Astrocyte (in vitro differentiated cells and primary cell): ENCODE measurements around the gene EXOC6B.

ENCODE experiments used
- EZH2 ChIP-seq: IDR thresholded peaks from 2 replicates; pipeline ENCODE4 v1.6.1; 2012; ENCODE audit warnings: mild to moderate bottlenecking, low read length, inconsistent platforms; ENCODE audit not compliant: insufficient read depth
- TF ChIP-seq, protein P1 (sequence below): IDR thresholded peaks from 2 replicates; pipeline ENCODE4 v1.5.1; 2011; ENCODE audit warnings: low read depth, mild to moderate bottlenecking, inconsistent platforms, low read length, moderate library complexity; ENCODE audit not compliant: insufficient read depth

DNA sequence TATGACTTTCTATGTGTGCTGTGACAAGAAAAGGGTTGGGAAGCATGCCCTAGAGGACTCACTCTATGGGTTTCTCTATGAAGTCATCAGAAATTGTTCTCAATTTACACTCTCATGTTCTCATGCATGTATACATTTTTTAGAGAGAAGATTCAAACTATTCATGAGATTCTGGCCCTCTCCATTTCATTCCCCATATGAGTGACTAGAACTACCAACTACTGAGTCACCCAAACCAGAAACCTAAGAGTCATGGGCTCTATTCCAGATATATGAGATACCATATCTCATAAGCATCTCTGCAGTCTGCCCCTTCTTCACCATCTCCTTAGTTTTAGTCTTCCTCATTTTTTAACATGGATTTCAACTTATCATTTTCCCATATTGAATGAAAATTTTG, 87.7 kb downstream of the EXOC6B start:
- no peak for TF ChIP-seq EZH2
- TF ChIP-seq, protein P1, sequence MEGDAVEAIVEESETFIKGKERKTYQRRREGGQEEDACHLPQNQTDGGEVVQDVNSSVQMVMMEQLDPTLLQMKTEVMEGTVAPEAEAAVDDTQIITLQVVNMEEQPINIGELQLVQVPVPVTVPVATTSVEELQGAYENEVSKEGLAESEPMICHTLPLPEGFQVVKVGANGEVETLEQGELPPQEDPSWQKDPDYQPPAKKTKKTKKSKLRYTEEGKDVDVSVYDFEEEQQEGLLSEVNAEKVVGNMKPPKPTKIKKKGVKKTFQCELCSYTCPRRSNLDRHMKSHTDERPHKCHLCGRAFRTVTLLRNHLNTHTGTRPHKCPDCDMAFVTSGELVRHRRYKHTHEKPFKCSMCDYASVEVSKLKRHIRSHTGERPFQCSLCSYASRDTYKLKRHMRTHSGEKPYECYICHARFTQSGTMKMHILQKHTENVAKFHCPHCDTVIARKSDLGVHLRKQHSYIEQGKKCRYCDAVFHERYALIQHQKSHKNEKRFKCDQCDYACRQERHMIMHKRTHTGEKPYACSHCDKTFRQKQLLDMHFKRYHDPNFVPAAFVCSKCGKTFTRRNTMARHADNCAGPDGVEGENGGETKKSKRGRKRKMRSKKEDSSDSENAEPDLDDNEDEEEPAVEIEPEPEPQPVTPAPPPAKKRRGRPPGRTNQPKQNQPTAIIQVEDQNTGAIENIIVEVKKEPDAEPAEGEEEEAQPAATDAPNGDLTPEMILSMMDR, result no peak
